Activated naive CD4-positive, alpha-beta T cell treated with anti-CD3 and anti-CD28 coated beads, Interleukin-2, amount 50 U/mL, for 24 hours (primary cell): Measurements from ENCODE around the gene ZSCAN26.
"Not testable (repeated sequence)": the region's sequence is repeated elsewhere in the genome, so short reads cannot be mapped to it uniquely, and the experiment has no call there.

Experiments used
- H3K27ac Mint-ChIP-seq: one replicate; pipeline ENCODE4 v1.8.0; 2021; ENCODE audit warnings: mild to moderate bottlenecking, mixed read lengths
- H3K27me3 Mint-ChIP-seq: one replicate; pipeline ENCODE4 v1.8.0; 2021; ENCODE audit warnings: mixed read lengths
- H3K36me3 Mint-ChIP-seq: one replicate; pipeline ENCODE4 v1.8.0; 2021; ENCODE audit warnings: mixed read lengths
- H3K4me1 Mint-ChIP-seq: one replicate; pipeline ENCODE4 v1.8.0; 2021; ENCODE audit warnings: mixed read lengths
- H3K4me3 Mint-ChIP-seq: one replicate; pipeline ENCODE4 v1.8.0; 2021; ENCODE audit warnings: mild to moderate bottlenecking, mixed read lengths
- H3K9me3 Mint-ChIP-seq: one replicate; pipeline ENCODE4 v1.8.0; 2021; ENCODE audit warnings: mixed read lengths

The ZSCAN26 gene

DNA sequence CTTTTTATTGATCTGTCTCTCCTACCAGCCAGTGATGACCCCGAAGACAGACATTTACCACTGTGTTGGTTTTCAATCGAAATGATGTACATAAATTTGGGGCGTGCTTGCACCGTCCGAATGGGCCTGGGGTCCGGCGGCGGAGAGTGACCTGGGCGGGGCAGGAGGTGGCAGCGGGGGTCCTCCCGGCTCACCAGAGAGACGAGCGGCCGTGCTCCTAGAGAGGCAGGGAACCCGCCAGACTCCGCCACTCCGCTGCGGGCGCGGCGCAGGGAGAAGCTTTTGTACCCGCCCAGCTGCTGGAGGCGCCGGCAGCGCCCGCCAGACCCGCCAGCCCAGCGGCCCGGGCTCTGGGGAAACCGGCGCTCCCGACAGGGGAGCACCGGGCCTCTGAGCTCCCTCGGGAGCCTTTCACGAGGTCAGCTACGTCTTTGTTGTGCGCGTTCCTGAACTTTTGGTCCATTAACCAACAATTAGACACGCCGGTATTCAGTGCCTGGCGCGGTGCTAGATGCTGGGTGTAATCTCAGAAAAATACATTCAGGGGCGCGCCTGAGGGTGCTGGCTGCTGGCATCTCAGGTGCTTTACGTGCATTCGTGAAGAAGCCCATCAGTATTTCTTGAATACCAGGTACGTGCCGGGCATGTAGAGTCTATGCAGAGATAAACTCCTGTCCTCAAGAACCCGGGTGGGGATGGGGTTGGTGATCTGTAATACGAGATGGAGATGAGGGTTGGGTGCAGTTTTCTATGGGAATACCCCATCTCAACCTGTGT lies 14.5 kb downstream of the ZSCAN26 start, which contains the start of gene PGBD1:
PGBD1 (plus strand) TSS at position 285 of the 777 bp plus-strand sequence. CDS start 2,242 bp downstream, outside the sequence.
- Mint-ChIP-seq H3K4me3 (peak within 1 kb of the TSS; percentile 84), H3K27me3 (peaks cover 29% of the 10 kb centered on the region), H3K9me3 (peaks cover 7% of the 10 kb centered on the region), H3K27ac (peak within 1 kb of the TSS; percentile 2), H3K36me3 (peaks cover 14% of the 10 kb centered on the region), H3K4me1 (peaks cover 12% of the 10 kb centered on the region)

DNA sequence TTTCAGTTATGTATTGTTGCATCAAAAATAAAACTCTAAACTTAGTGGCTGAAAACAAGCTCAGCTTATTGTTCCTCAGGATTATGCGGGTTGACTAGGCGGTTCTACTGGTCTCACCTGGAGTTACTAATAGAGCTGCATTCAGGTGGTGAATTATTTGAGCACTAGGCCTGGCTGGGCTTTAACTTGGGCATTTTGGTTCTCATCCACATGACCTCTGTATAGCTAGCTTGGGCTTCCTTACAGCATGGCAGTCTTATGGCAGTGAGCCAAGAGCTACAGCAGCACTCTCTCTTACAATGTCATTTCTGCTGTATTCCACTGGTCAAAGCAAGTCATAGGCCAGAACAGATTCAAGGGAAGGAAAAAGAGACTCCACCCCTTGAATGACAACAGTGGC lies 16.0 kb downstream of the ZSCAN26 start:
- no peak overlapping the region for H3K27ac Mint-ChIP-seq
- peaks cover 9% of the 10 kb centered on the region for H3K36me3 Mint-ChIP-seq
- peaks cover 35% of the 10 kb centered on the region for H3K27me3 Mint-ChIP-seq
- peaks cover 7% of the 10 kb centered on the region for H3K9me3 Mint-ChIP-seq
- H3K4me3 Mint-ChIP-seq: no peak overlapping the region
- peaks cover 12% of the 10 kb centered on the region for H3K4me1 Mint-ChIP-seq

DNA sequence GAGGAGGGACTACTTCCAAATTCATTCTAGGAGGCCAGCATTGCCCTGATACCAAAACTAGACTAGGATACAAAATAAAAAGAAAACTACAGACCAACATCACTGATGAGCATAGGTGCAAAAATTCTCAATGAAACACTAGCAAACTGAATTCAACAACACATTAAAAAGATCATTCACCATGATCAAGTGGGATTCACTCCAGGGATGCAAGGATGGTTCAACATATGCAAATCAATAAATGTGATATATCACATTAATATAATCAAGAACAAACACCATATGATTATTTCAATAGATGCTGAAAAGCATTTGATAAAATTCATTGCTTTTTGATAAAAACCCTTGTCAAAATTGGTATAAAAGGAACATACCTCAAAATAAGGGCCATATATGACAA lies 24.6 kb downstream of the ZSCAN26 start:
- Mint-ChIP-seq H3K4me1 (no peaks in the 10 kb centered on the region), H3K9me3 (no peaks in the 10 kb centered on the region), H3K36me3 (peaks cover 1% of the 10 kb centered on the region)

DNA sequence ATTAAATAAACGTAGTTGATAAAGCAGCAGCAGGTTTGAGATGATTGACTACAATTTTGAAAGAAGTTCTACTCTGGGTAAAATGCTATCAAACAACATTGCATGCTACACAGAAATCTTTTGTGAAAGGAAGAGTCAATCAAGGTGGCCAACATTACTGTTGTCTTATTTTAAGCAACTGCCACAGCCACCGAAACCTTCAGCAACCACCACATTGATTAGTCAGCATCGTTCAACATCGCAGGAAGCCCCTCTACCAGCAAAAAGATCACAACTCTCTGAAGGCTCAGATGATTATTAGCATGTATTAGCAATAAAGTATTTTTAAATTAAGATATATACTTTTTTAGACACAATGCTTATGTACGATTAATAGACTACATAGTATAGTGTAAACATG lies 28.4 kb downstream of the ZSCAN26 start:
- Mint-ChIP-seq H3K4me3 (no peak overlapping the region), H3K9me3 (no peaks in the 10 kb centered on the region), H3K36me3 (peaks cover 2% of the 10 kb centered on the region), H3K27ac (no peak overlapping the region), H3K4me1 (no peaks in the 10 kb centered on the region), H3K27me3 (no peaks in the 10 kb centered on the region)

More for the DNA sequence above, 24.6 kb downstream of the ZSCAN26 start:
- peaks cover 6% of the 10 kb centered on the region for H3K27me3 Mint-ChIP-seq
- H3K27ac Mint-ChIP-seq: no peak overlapping the region
- no peak overlapping the region for H3K4me3 Mint-ChIP-seq

DNA sequence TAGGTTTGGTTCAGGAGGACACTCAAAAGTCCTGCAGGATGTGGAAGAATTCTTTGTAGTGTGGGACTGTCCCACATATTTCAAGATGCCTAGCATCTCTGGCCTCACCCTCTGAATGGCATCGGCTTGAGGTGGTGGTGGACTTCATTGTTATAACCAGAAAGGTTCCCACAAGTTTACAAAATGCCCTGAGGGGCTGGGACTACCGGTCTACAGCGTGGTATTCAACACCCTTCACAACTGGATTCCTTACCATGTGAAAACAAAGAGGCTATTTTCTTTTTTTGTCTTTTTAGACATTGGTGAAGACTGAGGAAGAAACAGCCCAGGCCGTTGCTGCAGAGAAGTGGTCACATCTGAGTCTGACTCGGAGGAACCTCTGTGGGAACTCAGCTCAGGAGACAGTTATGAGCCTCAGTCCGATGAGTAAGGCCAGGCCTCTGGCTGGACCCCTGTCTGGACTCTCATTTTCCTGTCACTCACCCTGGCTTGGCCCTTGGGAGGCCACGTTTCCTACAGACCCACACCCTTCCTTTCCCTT lies 29.6 kb downstream of the ZSCAN26 start:
- H3K36me3 Mint-ChIP-seq: peaks cover 6% of the 10 kb centered on the region
- H3K9me3 Mint-ChIP-seq: no peaks in the 10 kb centered on the region
- H3K4me1 Mint-ChIP-seq: no peaks in the 10 kb centered on the region
- no peak overlapping the region for H3K27ac Mint-ChIP-seq
- H3K27me3 Mint-ChIP-seq: no peaks in the 10 kb centered on the region
- no peak overlapping the region for H3K4me3 Mint-ChIP-seq

DNA sequence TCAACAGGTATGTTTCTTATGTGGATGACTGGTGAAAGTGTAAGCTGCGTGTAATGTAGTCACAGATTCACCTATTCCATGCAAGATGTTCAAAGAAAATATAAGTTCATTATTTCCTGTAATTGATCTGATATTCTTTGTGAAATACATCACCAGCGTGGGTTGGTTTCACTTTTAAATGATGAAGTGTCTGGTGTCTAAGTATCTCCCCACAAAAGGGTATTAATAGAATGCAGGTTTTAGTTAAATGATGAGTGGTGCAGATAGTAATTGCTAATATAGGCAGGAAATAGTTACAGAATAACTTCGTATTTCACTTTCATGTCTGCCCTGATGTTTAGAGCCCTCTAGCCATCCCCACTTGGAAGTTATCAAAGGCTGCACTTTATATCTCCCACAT lies 36.6 kb downstream of the ZSCAN26 start:
- Mint-ChIP-seq H3K27ac (peak overlapping the region; percentile 82), H3K4me3 (no peak overlapping the region), H3K36me3 (peaks cover 4% of the 10 kb centered on the region)

DNA sequence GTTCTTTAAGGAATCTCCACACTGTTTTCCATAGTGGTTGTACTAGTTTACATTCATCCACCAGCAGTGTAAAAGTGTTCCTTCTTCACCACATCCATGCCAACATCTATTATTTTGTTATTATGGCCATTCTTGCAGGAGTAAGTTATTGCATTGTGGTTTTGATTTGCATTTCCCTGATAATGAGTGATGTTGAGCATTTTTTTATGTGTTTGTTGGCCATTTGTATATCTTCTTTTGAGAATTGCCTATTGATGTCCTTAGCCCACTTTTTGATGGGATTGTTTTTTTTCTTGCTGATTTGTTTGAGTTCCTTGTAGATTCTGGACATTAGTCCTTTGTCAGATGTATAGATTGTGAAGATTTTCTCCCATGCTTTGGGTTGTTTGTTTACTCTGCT lies 39.4 kb downstream of the ZSCAN26 start:
- H3K27ac Mint-ChIP-seq, H3K4me3 Mint-ChIP-seq, H3K36me3 Mint-ChIP-seq: not testable (repeated sequence)
- Mint-ChIP-seq H3K9me3 (peaks cover 15% of the 10 kb centered on the region), H3K27me3 (peaks cover 16% of the 10 kb centered on the region), H3K4me1 (peaks cover 12% of the 10 kb centered on the region)

More for the DNA sequence above, 36.6 kb downstream of the ZSCAN26 start:
- peaks cover 12% of the 10 kb centered on the region for H3K9me3 Mint-ChIP-seq
- H3K27me3 Mint-ChIP-seq: peaks cover 8% of the 10 kb centered on the region
- H3K4me1 Mint-ChIP-seq: peaks cover 12% of the 10 kb centered on the region

DNA sequence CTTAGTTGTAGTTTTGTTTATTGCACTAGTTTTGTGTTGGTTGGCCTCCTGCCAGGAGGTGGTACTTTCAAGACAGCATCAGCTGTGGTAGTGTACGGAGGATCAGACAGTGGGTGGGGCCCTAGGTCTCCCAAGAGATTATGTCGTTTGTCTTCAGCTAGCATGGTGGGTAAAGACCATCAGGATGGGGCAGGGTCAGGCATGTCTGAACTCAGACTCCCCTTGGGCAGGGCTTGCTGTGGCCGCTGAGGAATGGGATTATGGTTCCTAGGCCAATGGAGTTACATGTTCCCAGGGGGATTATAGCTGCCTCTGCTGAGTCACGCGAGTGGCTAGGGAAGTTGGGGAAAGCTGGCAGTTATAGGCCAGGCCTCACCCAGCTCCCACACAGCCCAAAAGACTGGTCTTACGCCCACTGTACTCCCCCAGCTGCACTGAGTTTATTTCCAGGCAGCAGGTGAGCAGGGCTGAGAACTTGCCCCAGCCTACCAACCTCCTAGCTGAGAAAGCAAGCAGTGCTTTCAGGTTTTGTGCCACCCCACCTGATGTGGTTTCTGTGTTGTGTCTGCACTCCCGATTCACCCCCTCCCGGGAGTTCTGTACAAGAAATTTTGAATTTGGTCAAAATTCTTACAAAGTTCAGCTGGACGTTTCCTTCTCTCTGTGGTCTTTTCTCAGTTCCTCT lies 44.3 kb downstream of the ZSCAN26 start:
- Mint-ChIP-seq H3K4me3 (no peak overlapping the region), H3K4me1 (no peaks in the 10 kb centered on the region), H3K9me3 (peaks cover 12% of the 10 kb centered on the region), H3K27me3 (peaks cover 25% of the 10 kb centered on the region), H3K36me3 (no peaks in the 10 kb centered on the region), H3K27ac (no peak overlapping the region)

DNA sequence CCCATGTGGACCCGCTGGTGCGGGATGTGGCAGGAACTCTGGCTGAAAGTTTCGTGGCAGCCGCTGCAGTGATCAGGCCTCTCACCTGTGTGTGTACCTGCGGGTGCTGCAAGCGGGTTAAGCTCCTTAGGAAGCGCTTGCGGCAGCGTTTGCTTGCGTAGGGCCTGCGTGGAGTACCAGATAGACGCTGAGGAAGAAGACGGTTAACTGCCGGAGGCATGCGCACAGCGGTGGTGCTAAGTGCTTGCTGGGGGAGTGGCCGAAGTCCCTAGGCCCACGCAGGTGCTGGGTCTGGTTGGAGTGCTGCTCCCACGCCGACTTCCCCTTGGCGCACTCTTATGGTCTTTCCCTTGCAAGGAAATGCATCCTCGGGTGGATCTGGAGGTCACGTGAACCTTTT lies 46.0 kb downstream of the ZSCAN26 start:
- Mint-ChIP-seq H3K4me1 (no peaks in the 10 kb centered on the region), H3K27me3 (peaks cover 22% of the 10 kb centered on the region), H3K4me3 (no peak overlapping the region)

DNA sequence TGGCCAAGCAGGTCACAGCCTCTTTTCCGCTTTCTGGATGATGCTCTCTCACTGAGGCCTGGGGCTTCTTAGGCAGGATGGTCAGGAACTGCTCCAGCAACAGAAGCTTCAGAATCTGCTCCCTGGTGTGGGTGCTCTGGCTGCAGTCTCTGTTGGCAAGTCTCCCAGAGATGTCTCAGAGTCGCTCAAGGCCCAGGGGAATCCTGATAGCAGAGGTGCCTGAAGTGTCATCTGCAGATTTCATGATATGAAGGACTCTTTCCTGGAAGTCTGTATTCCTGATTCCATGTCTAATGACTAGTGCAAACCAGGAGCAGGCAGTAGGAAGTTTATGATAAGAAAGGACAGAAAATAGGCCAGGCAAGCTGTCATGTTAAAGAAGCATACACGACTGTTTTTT lies 48.7 kb downstream of the ZSCAN26 start:
- H3K36me3 Mint-ChIP-seq: no peaks in the 10 kb centered on the region
- peaks cover 14% of the 10 kb centered on the region for H3K27me3 Mint-ChIP-seq
- H3K4me3 Mint-ChIP-seq: no peak overlapping the region
- H3K27ac Mint-ChIP-seq: no peak overlapping the region
- no peaks in the 10 kb centered on the region for H3K9me3 Mint-ChIP-seq
- no peaks in the 10 kb centered on the region for H3K4me1 Mint-ChIP-seq

More for the DNA sequence above, 46.0 kb downstream of the ZSCAN26 start:
- Mint-ChIP-seq H3K36me3 (no peaks in the 10 kb centered on the region), H3K9me3 (peaks cover 7% of the 10 kb centered on the region), H3K27ac (no peak overlapping the region)

DNA sequence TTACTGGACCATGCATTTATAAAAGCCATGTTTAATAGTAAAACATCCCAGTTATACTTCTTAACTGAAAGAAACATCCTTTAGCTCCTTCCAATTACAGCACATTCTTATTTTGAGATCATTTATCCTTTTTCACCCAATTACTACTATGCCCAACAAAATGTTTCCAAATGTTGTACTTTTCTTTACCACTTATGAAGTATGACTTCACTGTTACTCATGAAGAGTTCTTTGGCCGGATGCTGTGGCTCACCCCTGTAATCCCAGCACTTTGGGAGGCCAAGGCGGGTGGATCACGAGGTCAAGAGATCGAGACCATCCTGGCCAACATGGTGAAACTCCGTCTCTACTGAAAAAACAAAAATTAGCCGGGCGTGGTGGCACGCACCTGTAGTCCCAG lies 50.9 kb downstream of the ZSCAN26 start:
- not testable (repeated sequence) for H3K27me3 Mint-ChIP-seq, H3K9me3 Mint-ChIP-seq, H3K4me3 Mint-ChIP-seq, H3K36me3 Mint-ChIP-seq, H3K27ac Mint-ChIP-seq, H3K4me1 Mint-ChIP-seq

DNA sequence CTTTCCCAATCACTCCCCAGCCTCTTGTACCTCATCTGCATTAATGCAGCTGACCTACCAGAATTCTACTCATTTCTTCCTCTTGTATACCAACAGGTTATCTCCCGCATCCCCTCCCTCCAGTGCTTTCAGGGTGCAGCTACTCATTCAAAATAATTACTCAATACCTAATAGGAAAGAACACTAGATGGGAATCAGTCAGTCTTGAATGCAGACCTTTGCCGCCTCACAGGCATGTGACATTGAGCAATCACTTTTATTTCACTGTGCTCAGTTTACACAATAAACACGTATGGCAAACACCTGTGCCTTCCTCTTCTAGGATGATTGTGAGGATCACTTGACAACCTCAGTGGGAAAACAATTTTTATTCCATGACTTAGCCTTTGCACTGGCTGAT lies 55.7 kb downstream of the ZSCAN26 start:
- Mint-ChIP-seq H3K36me3 (peaks cover 13% of the 10 kb centered on the region), H3K27ac (no peak overlapping the region), H3K4me1 (no peaks in the 10 kb centered on the region), H3K4me3 (no peak overlapping the region), H3K9me3 (peaks cover 17% of the 10 kb centered on the region), H3K27me3 (peaks cover 4% of the 10 kb centered on the region)

DNA sequence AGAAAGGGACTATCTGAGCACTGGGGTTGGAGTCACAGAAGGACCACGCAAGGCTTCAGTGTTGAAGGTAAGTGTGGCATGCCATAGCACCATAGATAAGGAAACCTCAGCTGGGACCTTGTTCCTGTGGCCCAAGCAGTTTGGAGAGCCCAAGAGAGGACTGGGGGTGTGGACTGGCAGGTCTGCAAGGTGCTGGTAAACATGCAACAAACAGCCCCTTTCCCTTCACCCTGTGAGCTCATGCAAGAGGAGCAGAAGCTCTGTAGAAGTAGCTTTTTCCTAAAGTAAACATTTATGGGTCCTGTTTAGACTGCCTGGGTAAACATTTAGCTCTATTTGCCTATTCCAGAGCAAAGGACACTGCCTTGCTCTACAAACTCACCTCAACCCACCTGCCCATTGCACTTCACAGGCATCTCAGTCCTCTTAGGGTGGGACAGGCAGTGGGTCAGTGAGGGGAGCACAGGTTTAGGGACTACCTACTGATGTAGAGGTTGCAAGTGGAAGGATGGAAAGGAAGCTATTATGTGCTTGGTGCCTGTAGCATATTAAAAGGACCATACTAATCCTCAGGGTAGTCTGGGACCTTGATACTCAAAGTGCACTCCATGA lies 57.0 kb downstream of the ZSCAN26 start:
- no peak overlapping the region for H3K4me3 Mint-ChIP-seq
- H3K27ac Mint-ChIP-seq: no peak overlapping the region
- H3K9me3 Mint-ChIP-seq: peaks cover 20% of the 10 kb centered on the region
- H3K4me1 Mint-ChIP-seq: no peaks in the 10 kb centered on the region
- peaks cover 15% of the 10 kb centered on the region for H3K36me3 Mint-ChIP-seq
- H3K27me3 Mint-ChIP-seq: peaks cover 3% of the 10 kb centered on the region

DNA sequence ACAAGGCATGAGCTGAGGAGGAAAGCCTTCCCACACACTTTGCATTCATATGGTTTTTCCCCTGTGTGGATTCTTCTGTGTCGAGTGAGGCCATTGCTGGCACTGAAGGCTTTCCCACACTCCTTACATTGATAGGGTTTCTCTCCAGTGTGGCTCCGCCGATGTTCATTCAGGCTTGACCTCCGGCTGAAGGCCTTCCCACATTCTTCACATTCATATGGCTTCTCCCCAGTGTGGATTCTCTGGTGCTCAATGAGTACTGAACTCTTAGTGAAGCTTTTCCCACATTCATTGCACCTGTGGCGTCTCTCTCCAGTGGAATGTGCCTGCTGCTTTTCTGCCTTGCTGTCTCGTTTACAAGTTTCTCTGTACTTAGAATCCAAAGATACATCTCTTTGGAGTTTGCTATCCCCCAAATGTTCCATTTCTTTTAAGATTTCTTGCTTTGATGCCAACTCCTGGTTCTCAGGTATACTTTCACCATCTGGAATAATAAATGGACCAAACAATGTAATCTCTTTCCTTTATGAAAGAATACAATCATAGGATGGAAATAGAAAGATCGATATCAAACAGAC lies 59.5 kb downstream of the ZSCAN26 start:
- peaks cover 20% of the 10 kb centered on the region for H3K9me3 Mint-ChIP-seq

More for the DNA sequence above, 59.5 kb downstream of the ZSCAN26 start:
- H3K27me3 Mint-ChIP-seq: peaks cover 3% of the 10 kb centered on the region
- no peaks in the 10 kb centered on the region for H3K4me1 Mint-ChIP-seq
- H3K4me3 Mint-ChIP-seq: no peak overlapping the region
- no peak overlapping the region for H3K27ac Mint-ChIP-seq
- H3K36me3 Mint-ChIP-seq: peaks cover 18% of the 10 kb centered on the region
